ENCODE results near the gene KIRREL3. TPM values are rescaled to one million over a fixed set of nuclear protein-coding genes. Genes with fewer than 3 reads are reported as not detected.
A peak's percentile ranks its signal among the peaks of the same experiment; 100 is the strongest.

The KIRREL3 gene
- total and polyA plus RNA-seq, 4 donors, result 0.90 TPM; not detected in 3

DNA sequence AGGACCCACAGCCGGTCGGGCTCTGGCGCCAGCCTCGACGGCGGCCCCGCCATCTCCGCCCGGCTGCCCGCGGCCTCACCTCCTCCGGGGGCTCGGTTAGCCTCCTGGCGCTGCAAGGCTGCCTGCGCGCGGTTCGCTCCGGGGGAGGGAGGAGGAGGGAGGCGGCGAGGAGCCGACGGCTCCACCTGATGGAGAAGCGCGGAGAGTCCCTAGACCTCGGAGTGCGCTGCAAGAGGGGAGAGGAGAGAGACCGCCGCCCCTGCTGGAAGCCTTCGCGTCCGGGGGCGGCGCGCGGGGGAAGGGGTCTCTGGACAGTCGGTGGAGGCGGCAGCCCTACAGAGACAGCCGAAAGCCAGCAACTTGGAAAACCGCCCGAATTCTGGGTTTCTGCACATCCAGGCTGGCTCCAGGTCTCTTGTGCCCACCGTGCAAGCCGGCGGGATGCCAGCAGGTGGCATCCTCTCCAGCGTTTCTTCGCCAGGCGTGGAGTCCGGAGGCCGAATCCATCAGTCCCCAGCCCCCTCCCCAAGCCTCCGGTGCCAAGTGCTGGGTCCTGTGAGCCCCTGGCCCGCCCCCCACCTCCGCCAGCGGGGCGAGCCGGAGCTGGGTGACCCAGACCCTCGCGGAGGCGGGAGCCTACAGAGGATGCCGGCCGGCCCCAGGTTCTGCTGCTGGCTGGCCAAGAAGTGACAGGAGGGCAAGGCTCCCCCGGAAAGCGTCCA lies 2.9 kb upstream of the KIRREL3 start:
- no peak overlapping the region for H3K4me3 ChIP-seq (ENCODE audit: low read length in 2 of 2)
- H3K27me3 ChIP-seq (ENCODE audit: control insufficient read depth in 1 of 2, insufficient read depth in 2 of 2, low read length in 1 of 2), result no peaks in the 10 kb centered on the region

DNA sequence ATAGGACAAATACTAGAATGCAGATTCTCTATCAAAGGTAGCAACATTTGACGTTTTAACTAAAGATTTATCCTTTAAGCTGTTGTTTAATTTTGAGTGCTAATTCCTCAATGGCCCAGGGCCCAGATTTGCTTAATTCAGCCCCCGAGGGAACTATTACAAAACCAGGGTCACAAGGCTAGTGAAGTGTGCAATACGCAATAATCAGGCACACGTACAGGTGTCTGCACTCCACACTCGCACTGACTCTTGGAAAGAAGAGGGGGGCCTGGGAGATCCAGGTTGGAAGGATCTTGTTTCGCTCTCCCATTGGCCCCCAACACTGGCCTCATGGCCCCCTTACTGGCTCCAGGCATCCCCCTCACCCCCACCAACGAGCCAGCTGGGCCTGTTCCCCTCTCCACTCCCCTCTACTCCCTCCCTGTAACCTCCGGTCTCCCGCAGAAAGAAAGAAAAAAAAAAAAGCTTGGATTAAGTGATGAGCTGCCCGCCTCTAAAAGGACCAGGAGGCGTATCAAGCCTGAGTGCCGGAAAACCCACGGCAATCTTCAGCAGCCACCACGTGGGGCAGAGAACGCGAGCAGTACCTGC lies 2.2 kb upstream of the KIRREL3 start:
- DNase-seq (no peak), ATAC-seq (ENCODE audit: low FRiP score) (no peak)
- H3K4me3 ChIP-seq (ENCODE audit: low read length in 2 of 2), result no peak overlapping the region
- H3K27me3 ChIP-seq (ENCODE audit: control insufficient read depth in 1 of 2, insufficient read depth in 2 of 2, low read length in 1 of 2), result no peaks in the 10 kb centered on the region
- intact Hi-C loops (cut with DNase I), result no loop called here
- no peak overlapping the region for H3K27ac ChIP-seq (ENCODE audit: low read depth in 1 of 2, low read length in 2 of 2)
- no peaks in the 10 kb centered on the region for H3K4me1 ChIP-seq (ENCODE audit: control insufficient read depth in 1 of 2, insufficient read depth in 2 of 2, low read length in 2 of 2)
- 11 to 12% methylated on average over 14 to 16 of the region's 16 CpGs for WGBS, 2 donors
- H3K36me3 ChIP-seq (ENCODE audit: control insufficient read depth in 1 of 2, insufficient read depth in 2 of 2, low read length in 1 of 2), result no peaks in the 10 kb centered on the region
- H3K9me3 ChIP-seq (ENCODE audit: control insufficient read depth, low read length), result no peaks in the 10 kb centered on the region

More for the DNA sequence above, 2.9 kb upstream of the KIRREL3 start:
- Histone ChIP-seq H3K27ac (ENCODE audit: low read depth in 1 of 2, low read length in 2 of 2) (no peak overlapping the region), H3K9me3 (ENCODE audit: control insufficient read depth, low read length) (no peaks in the 10 kb centered on the region), H3K4me1 (ENCODE audit: control insufficient read depth in 1 of 2, insufficient read depth in 2 of 2, low read length in 2 of 2) (no peaks in the 10 kb centered on the region), H3K36me3 (ENCODE audit: control insufficient read depth in 1 of 2, insufficient read depth in 2 of 2, low read length in 1 of 2) (no peaks in the 10 kb centered on the region)
- DNase-seq (no peak), ATAC-seq (ENCODE audit: low FRiP score) (peak; percentile 46)
- 1% methylated on average over 58 to 62 of the region's 62 CpGs for WGBS, 2 donors
- intact Hi-C loops (cut with DNase I), result no loop called here

GRCh38 chr11:127000981-127001380 lies 411 bp upstream of the KIRREL3 start:
- H3K4me3 ChIP-seq (ENCODE audit: low read length in 2 of 2), result no peak overlapping the region
- no peaks in the 10 kb centered on the region for H3K36me3 ChIP-seq (ENCODE audit: control insufficient read depth in 1 of 2, insufficient read depth in 2 of 2, low read length in 1 of 2)
- WGBS, 2 donors, result 1 to 4% methylated on average over 6 of the region's 6 CpGs
- H3K9me3 ChIP-seq (ENCODE audit: control insufficient read depth, low read length), result no peaks in the 10 kb centered on the region
- H3K27me3 ChIP-seq (ENCODE audit: control insufficient read depth in 1 of 2, insufficient read depth in 2 of 2, low read length in 1 of 2), result no peaks in the 10 kb centered on the region
- DNase-seq, result no peak
- no peaks in the 10 kb centered on the region for H3K4me1 ChIP-seq (ENCODE audit: control insufficient read depth in 1 of 2, insufficient read depth in 2 of 2, low read length in 2 of 2)
- ATAC-seq (ENCODE audit: low FRiP score), result no peak
- intact Hi-C loops (cut with DNase I), result no loop called here
- no peak overlapping the region for H3K27ac ChIP-seq (ENCODE audit: low read depth in 1 of 2, low read length in 2 of 2)

DNA sequence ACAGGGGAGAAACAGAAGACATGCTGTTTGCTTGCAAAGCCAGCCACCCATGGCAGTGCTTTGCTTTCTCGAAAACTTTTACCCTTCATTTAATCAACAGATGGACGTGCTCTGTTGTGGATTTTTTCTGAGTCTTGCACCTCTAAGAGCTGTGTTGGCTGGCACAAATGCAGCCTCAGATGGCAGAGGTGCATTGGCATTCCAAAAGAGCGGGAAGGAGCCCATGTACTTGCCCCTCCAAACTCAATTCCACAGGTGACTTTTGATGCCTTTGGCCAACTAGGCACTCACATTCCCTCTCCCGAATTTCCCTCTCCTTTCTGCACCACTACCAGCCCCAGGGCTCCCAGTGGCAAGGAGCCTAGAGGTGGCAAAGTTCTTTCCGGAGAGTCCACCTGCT lies 1.2 kb downstream of the KIRREL3 start:
- H3K27me3 ChIP-seq (ENCODE audit: control insufficient read depth in 1 of 2, insufficient read depth in 2 of 2, low read length in 1 of 2), result no peaks in the 10 kb centered on the region
- ATAC-seq (ENCODE audit: low FRiP score), result no peak
- H3K9me3 ChIP-seq (ENCODE audit: control insufficient read depth, low read length), result no peaks in the 10 kb centered on the region
- H3K4me1 ChIP-seq (ENCODE audit: control insufficient read depth in 1 of 2, insufficient read depth in 2 of 2, low read length in 2 of 2), result no peaks in the 10 kb centered on the region
- 37 to 39% methylated on average over 5 of the region's 5 CpGs for WGBS, 2 donors
- no peaks in the 10 kb centered on the region for H3K36me3 ChIP-seq (ENCODE audit: control insufficient read depth in 1 of 2, insufficient read depth in 2 of 2, low read length in 1 of 2)
- intact Hi-C loops (cut with DNase I), result no loop called here
- no peak overlapping the region for H3K27ac ChIP-seq (ENCODE audit: low read depth in 1 of 2, low read length in 2 of 2)
- DNase-seq, result no peak
- no peak overlapping the region for H3K4me3 ChIP-seq (ENCODE audit: low read length in 2 of 2)

- Histone ChIP-seq H3K27me3 (ENCODE audit: control insufficient read depth in 1 of 2, insufficient read depth in 2 of 2, low read length in 1 of 2) (no peaks in the 10 kb centered on the region), H3K9me3 (ENCODE audit: control insufficient read depth, low read length) (no peaks in the 10 kb centered on the region), H3K27ac (ENCODE audit: low read depth in 1 of 2, low read length in 2 of 2) (no peak overlapping the region), H3K4me3 (ENCODE audit: low read length in 2 of 2) (no peak overlapping the region), H3K4me1 (ENCODE audit: control insufficient read depth in 1 of 2, insufficient read depth in 2 of 2, low read length in 2 of 2) (no peaks in the 10 kb centered on the region), H3K36me3 (ENCODE audit: control insufficient read depth in 1 of 2, insufficient read depth in 2 of 2, low read length in 1 of 2) (no peaks in the 10 kb centered on the region)
- ATAC-seq (ENCODE audit: low FRiP score) (no peak), DNase-seq (no peak)
- WGBS, 2 donors, result 19 to 31% methylated on average over 4 of the region's 4 CpGs
- intact Hi-C loops (cut with DNase I), result no loop called here
Observed at GRCh38 chr11:126997641-126998040, 2.9 kb downstream of the KIRREL3 start.

- Histone ChIP-seq H3K4me3 (ENCODE audit: low read length in 2 of 2) (no peak overlapping the region), H3K9me3 (ENCODE audit: control insufficient read depth, low read length) (no peaks in the 10 kb centered on the region), H3K27ac (ENCODE audit: low read depth in 1 of 2, low read length in 2 of 2) (no peak overlapping the region), H3K27me3 (ENCODE audit: control insufficient read depth in 1 of 2, insufficient read depth in 2 of 2, low read length in 1 of 2) (no peaks in the 10 kb centered on the region), H3K36me3 (ENCODE audit: control insufficient read depth in 1 of 2, insufficient read depth in 2 of 2, low read length in 1 of 2) (no peaks in the 10 kb centered on the region), H3K4me1 (ENCODE audit: control insufficient read depth in 1 of 2, insufficient read depth in 2 of 2, low read length in 2 of 2) (no peaks in the 10 kb centered on the region)
- WGBS, 2 donors, result 24 to 33% methylated on average over 5 of the region's 5 CpGs
- intact Hi-C loops (cut with DNase I), result no loop called here
- DNase-seq (no peak), ATAC-seq (ENCODE audit: low FRiP score) (no peak)
Observed at GRCh38 chr11:126997196-126997595, 3.4 kb downstream of the KIRREL3 start.

DNA sequence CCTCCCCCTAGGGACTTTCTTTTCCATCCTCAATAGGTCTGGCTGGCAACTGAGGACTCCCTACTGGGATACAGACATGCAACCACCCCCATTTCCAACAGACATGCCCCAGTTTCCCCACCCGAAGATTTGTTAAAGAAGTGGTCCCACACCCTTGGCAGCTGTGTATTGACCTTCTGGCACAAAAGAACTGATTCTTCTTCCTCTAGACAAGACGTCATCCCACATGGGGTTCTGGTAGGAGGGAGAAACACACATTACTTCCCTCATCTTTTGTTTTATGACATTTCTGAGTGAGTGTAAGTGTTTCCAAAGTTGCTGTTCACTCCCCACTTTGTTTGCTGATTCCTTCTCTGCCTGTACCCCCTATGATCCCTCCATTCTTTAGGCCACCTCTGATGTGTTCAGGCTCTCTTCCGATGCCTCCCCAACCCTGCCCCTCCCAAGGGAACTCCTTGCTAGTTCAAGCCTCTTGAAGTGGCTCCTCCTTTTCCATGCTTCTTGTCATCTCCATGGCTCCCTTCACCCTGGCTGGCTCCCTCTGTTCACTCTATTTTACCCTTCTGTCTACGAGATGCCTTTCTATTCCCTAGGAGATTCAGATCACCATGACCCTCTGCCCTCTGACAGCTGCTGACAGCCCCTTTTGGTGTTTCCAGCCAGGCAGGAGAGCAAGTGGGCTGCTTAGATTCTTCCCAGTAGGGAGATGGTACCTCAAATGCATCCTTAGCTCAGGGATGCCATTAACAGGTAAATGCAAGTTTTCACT lies 4.3 kb downstream of the KIRREL3 start:
- intact Hi-C loops (cut with DNase I), result no loop called here
- Histone ChIP-seq H3K27ac (ENCODE audit: low read depth in 1 of 2, low read length in 2 of 2) (no peak overlapping the region), H3K27me3 (ENCODE audit: control insufficient read depth in 1 of 2, insufficient read depth in 2 of 2, low read length in 1 of 2) (no peaks in the 10 kb centered on the region), H3K36me3 (ENCODE audit: control insufficient read depth in 1 of 2, insufficient read depth in 2 of 2, low read length in 1 of 2) (no peaks in the 10 kb centered on the region), H3K9me3 (ENCODE audit: control insufficient read depth, low read length) (no peaks in the 10 kb centered on the region), H3K4me1 (ENCODE audit: control insufficient read depth in 1 of 2, insufficient read depth in 2 of 2, low read length in 2 of 2) (no peaks in the 10 kb centered on the region), H3K4me3 (ENCODE audit: low read length in 2 of 2) (no peak overlapping the region)
- DNase-seq, result no peak
- 43 to 45% methylated on average over 4 of the region's 4 CpGs for WGBS, 2 donors
- no peak for ATAC-seq (ENCODE audit: low FRiP score)

DNA sequence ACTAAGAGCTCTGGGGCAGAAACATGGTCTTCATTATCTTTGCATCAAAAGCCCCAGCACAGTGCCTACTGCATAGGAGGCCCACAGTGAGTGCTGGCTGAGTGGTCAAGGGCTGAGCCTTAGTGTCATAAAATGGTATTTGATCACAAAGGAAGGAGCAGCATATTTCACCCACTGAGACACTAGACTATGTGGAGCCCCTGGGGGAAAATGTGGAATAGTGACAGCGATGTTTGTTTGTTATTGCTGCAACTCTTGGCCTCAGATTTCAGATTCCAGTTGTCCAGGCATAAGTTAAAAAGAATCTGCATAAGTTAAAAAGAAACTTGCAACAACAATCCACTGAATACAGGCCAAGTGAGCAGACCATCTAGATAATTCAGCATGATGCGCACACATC lies 7.0 kb downstream of the KIRREL3 start:
- no peak for ATAC-seq (ENCODE audit: low FRiP score)
- H3K27me3 ChIP-seq (ENCODE audit: control insufficient read depth in 1 of 2, insufficient read depth in 2 of 2, low read length in 1 of 2), result no peaks in the 10 kb centered on the region
- H3K27ac ChIP-seq (ENCODE audit: low read depth in 1 of 2, low read length in 2 of 2), result no peak overlapping the region

More for the DNA sequence above, 7.0 kb downstream of the KIRREL3 start:
- WGBS, 2 donors, result 63 to 77% methylated on average over 2 of the region's 2 CpGs
- Histone ChIP-seq H3K4me3 (ENCODE audit: low read length in 2 of 2) (no peak overlapping the region), H3K9me3 (ENCODE audit: control insufficient read depth, low read length) (no peaks in the 10 kb centered on the region), H3K36me3 (ENCODE audit: control insufficient read depth in 1 of 2, insufficient read depth in 2 of 2, low read length in 1 of 2) (no peaks in the 10 kb centered on the region), H3K4me1 (ENCODE audit: control insufficient read depth in 1 of 2, insufficient read depth in 2 of 2, low read length in 2 of 2) (no peaks in the 10 kb centered on the region)
- no peak for DNase-seq
- intact Hi-C loops (cut with DNase I), result loop anchor here in 1 of 2 donors (5.0 kb wide), 1 partner anchor 551 kb away; no protein-coding TSS in a partner anchor
